ENCODE data around the gene MCM9. TPM values are rescaled to one million over a fixed set of nuclear protein-coding genes. Genes with fewer than 3 reads are reported as not detected.
"Not testable (repeated sequence)": the region's sequence is repeated elsewhere in the genome, so short reads cannot be mapped to it uniquely, and the experiment has no call there.

Gene MCM9
- total RNA-seq, 1 donor from 2014 or later, result 15.6 TPM

DNA sequence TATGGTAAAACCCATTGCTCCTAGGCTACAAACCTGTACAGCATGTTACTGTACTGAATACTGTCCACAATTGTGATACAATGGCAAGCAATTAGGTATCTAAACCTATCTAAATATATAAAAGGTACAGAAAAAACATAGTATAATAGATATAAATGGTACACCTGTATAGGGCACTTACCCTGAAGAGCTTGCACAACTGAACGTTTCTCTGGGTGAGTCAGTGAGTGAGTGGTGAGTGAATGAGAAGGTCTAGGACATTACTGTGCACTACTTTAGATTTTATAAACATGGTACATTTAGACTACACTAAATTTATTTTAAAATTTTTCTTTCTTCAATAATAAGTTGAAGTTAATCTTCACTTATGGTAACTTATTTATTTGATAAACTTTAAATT is 163.7 kb downstream of the MCM9 start:
- DNase-seq (ENCODE audit: extremely low spot score, unreplicated experiment), result no peak
- Mint-ChIP-seq H3K27ac (ENCODE audit: unreplicated experiment) (no peak overlapping the region), H3K9me3 (ENCODE audit: unreplicated experiment) (no peaks in the 10 kb centered on the region), H3K36me3 (ENCODE audit: unreplicated experiment) (no peaks in the 10 kb centered on the region), H3K4me1 (ENCODE audit: unreplicated experiment) (peaks cover 3% of the 10 kb centered on the region), H3K4me3 (ENCODE audit: unreplicated experiment) (no peak overlapping the region), H3K27me3 (ENCODE audit: unreplicated experiment) (peaks cover 19% of the 10 kb centered on the region)
- no peak for TF ChIP-seq CTCF (IDR thresholded peaks at IDR 0.05)

DNA sequence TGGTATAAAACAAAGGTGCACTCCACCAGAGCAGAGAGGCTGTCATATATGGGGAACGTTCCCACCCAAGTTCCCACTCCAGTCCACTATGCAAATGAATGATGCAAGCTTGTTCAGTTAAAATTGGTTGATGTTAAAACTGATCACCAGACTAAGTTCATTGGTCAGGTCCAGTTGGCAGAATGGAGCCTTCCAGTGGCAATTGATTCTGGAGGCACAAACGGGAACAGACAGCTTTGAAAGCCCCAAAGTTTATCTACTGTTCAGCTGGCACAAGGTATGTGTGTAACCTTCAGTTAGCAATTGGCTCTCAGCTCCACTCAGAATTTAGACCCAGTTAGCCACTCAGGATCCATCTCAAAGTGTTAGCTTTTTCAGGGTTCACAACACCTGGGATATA is 164.1 kb downstream of the MCM9 start:
- H3K27ac Mint-ChIP-seq (ENCODE audit: unreplicated experiment), result no peak overlapping the region

DNA sequence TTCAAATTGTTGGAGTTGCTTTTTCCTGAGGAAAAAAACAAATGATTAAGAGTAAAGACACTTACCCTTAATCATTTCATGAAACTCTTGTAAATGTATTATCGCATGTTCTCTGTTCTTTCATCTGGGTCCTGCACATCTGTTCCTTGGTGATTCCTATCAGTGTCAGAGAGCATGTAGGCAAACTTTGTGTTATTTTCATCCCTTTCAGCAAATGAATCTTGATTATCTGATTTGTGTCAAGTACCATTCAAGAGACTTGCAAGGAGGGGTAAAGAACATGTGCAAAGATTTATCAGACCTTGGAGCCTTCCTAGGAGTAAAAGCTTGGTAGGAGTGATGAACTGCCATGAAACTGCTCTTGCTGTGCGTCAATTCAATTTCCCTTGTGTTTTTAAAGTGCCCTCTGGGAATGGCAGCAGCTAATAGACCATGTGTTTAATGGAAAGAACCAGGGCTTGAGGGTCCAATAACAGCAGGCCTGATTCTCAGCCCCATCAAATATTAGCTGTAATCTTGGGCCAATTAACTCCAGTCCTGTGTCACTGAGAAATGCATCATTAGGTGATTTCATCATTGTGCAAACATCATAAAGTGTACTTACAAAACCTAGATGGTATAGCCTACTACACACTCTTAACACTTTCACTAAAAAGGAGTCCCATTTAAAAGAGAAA is 164.7 kb downstream of the MCM9 start:
- H3K4me1 Mint-ChIP-seq (ENCODE audit: unreplicated experiment), result peaks cover 3% of the 10 kb centered on the region
- H3K36me3 Mint-ChIP-seq (ENCODE audit: unreplicated experiment), result no peaks in the 10 kb centered on the region
- TF ChIP-seq CTCF (IDR thresholded peaks at IDR 0.05), result no peak
- H3K27me3 Mint-ChIP-seq (ENCODE audit: unreplicated experiment), result peaks cover 24% of the 10 kb centered on the region
- DNase-seq (ENCODE audit: extremely low spot score, unreplicated experiment), result no peak
- H3K27ac Mint-ChIP-seq (ENCODE audit: unreplicated experiment), result no peak overlapping the region
- no peak overlapping the region for H3K4me3 Mint-ChIP-seq (ENCODE audit: unreplicated experiment)
- no peaks in the 10 kb centered on the region for H3K9me3 Mint-ChIP-seq (ENCODE audit: unreplicated experiment)

More for the DNA sequence above, 164.1 kb downstream of the MCM9 start:
- no peak for DNase-seq (ENCODE audit: extremely low spot score, unreplicated experiment)
- no peak overlapping the region for H3K4me3 Mint-ChIP-seq (ENCODE audit: unreplicated experiment)
- H3K4me1 Mint-ChIP-seq (ENCODE audit: unreplicated experiment), result peaks cover 3% of the 10 kb centered on the region
- H3K9me3 Mint-ChIP-seq (ENCODE audit: unreplicated experiment), result no peaks in the 10 kb centered on the region
- peaks cover 22% of the 10 kb centered on the region for H3K27me3 Mint-ChIP-seq (ENCODE audit: unreplicated experiment)
- TF ChIP-seq CTCF (IDR thresholded peaks at IDR 0.05), result no peak
- H3K36me3 Mint-ChIP-seq (ENCODE audit: unreplicated experiment), result no peaks in the 10 kb centered on the region

- DNase-seq (ENCODE audit: extremely low spot score, unreplicated experiment), result no peak
- H3K9me3 Mint-ChIP-seq (ENCODE audit: unreplicated experiment), result no peaks in the 10 kb centered on the region
- no peaks in the 10 kb centered on the region for H3K36me3 Mint-ChIP-seq (ENCODE audit: unreplicated experiment)
- peaks cover 16% of the 10 kb centered on the region for H3K27me3 Mint-ChIP-seq (ENCODE audit: unreplicated experiment)
- peaks cover 3% of the 10 kb centered on the region for H3K4me1 Mint-ChIP-seq (ENCODE audit: unreplicated experiment)
- no peak overlapping the region for H3K27ac Mint-ChIP-seq (ENCODE audit: unreplicated experiment)
- TF ChIP-seq CTCF (IDR thresholded peaks at IDR 0.05), result no peak
- H3K4me3 Mint-ChIP-seq (ENCODE audit: unreplicated experiment), result no peak overlapping the region
These were observed 166.0 kb downstream of the MCM9 start for GRCh38 chr6:118768904-118769325.

- TF ChIP-seq CTCF (IDR thresholded peaks at IDR 0.05), result no peak
- H3K4me1 Mint-ChIP-seq (ENCODE audit: unreplicated experiment), result peaks cover 3% of the 10 kb centered on the region
- no peak overlapping the region for H3K27ac Mint-ChIP-seq (ENCODE audit: unreplicated experiment)
- no peak for DNase-seq (ENCODE audit: extremely low spot score, unreplicated experiment)
- H3K36me3 Mint-ChIP-seq (ENCODE audit: unreplicated experiment), result no peaks in the 10 kb centered on the region
- no peak overlapping the region for H3K4me3 Mint-ChIP-seq (ENCODE audit: unreplicated experiment)
- H3K9me3 Mint-ChIP-seq (ENCODE audit: unreplicated experiment), result no peaks in the 10 kb centered on the region
- H3K27me3 Mint-ChIP-seq (ENCODE audit: unreplicated experiment), result peaks cover 13% of the 10 kb centered on the region
These were observed 166.5 kb downstream of the MCM9 start for GRCh38 chr6:118768441-118768840.

- not testable (repeated sequence) for H3K27ac Mint-ChIP-seq (ENCODE audit: unreplicated experiment); H3K36me3 Mint-ChIP-seq (ENCODE audit: unreplicated experiment); DNase-seq (ENCODE audit: extremely low spot score, unreplicated experiment); H3K4me1 Mint-ChIP-seq (ENCODE audit: unreplicated experiment); H3K4me3 Mint-ChIP-seq (ENCODE audit: unreplicated experiment); H3K9me3 Mint-ChIP-seq (ENCODE audit: unreplicated experiment)
- H3K27me3 Mint-ChIP-seq (ENCODE audit: unreplicated experiment), result peaks cover 17% of the 10 kb centered on the region
These were observed 169.6 kb downstream of the MCM9 start for GRCh38 chr6:118765316-118765715.
